AG08395 (cell line): Measurements from ENCODE around the gene TMEM95.
"Not testable (repeated sequence)": the region's sequence is repeated elsewhere in the genome, so short reads cannot be mapped to it uniquely, and the experiment has no call there.

ENCODE experiments used
- DNase-seq: peaks from one replicate; pipeline ENCODE4 v3.0.0; 2012; ENCODE audit warnings: mixed read lengths, low spot score

Gene TMEM95

GRCh38 chr17:7346761-7347614, 8.0 kb upstream of the TMEM95 start:
- no peak for DNase-seq

GRCh38 chr17:7347630-7348477, 7.1 kb upstream of the TMEM95 start:
- no peak for DNase-seq

GRCh38 chr17:7348478-7349242, 6.3 kb upstream of the TMEM95 start:
- peak; percentile 27 for DNase-seq

GRCh38 chr17:7351665-7352502, 3.1 kb upstream of the TMEM95 start, which contains the start of gene KCTD11:
Gene KCTD11, plus strand, starts transcription at chr17:7352162.
- peak; percentile 96 for DNase-seq

- DNase-seq, result no peak
Observed at GRCh38 chr17:7352503-7352889, 2.5 kb upstream of the TMEM95 start.

GRCh38 chr17:7352910-7353635, 1.9 kb upstream of the TMEM95 start:
- DNase-seq, result no peak

- DNase-seq, result peak; percentile 17
Observed at GRCh38 chr17:7354262-7354843, 603 bp upstream of the TMEM95 start.

GRCh38 chr17:7355573-7355972, 617 bp downstream of the TMEM95 start:
- DNase-seq, result no peak

GRCh38 chr17:7356072-7356549, 1.2 kb downstream of the TMEM95 start:
- peak; percentile 70 for DNase-seq

GRCh38 chr17:7356756-7357155, 1.8 kb downstream of the TMEM95 start:
- DNase-seq, result no peak

GRCh38 chr17:7357381-7357780, 2.4 kb downstream of the TMEM95 start:
- DNase-seq, result no peak

- DNase-seq, result no peak
Observed at GRCh38 chr17:7361906-7362305, 7.0 kb downstream of the TMEM95 start.

- no peak for DNase-seq
Observed at GRCh38 chr17:7363311-7363710, 8.4 kb downstream of the TMEM95 start.

GRCh38 chr17:7365963-7366362, 11.0 kb downstream of the TMEM95 start:
- not testable (repeated sequence) for DNase-seq

GRCh38 chr17:7367083-7367482, 12.1 kb downstream of the TMEM95 start:
- DNase-seq, result no peak

GRCh38 chr17:7367918-7368598, 13.1 kb downstream of the TMEM95 start:
- no peak for DNase-seq

GRCh38 chr17:7368599-7368994, 13.6 kb downstream of the TMEM95 start:
- not testable (repeated sequence) for DNase-seq

- no peak for DNase-seq
Observed at GRCh38 chr17:7369825-7370224, 14.9 kb downstream of the TMEM95 start.

GRCh38 chr17:7370853-7371252, 15.9 kb downstream of the TMEM95 start:
- DNase-seq, result no peak
